ENCODE measurements around the gene GOLGA2.
A peak's percentile ranks its signal among the peaks of the same experiment; 100 is the strongest.

The GOLGA2 gene

DNA sequence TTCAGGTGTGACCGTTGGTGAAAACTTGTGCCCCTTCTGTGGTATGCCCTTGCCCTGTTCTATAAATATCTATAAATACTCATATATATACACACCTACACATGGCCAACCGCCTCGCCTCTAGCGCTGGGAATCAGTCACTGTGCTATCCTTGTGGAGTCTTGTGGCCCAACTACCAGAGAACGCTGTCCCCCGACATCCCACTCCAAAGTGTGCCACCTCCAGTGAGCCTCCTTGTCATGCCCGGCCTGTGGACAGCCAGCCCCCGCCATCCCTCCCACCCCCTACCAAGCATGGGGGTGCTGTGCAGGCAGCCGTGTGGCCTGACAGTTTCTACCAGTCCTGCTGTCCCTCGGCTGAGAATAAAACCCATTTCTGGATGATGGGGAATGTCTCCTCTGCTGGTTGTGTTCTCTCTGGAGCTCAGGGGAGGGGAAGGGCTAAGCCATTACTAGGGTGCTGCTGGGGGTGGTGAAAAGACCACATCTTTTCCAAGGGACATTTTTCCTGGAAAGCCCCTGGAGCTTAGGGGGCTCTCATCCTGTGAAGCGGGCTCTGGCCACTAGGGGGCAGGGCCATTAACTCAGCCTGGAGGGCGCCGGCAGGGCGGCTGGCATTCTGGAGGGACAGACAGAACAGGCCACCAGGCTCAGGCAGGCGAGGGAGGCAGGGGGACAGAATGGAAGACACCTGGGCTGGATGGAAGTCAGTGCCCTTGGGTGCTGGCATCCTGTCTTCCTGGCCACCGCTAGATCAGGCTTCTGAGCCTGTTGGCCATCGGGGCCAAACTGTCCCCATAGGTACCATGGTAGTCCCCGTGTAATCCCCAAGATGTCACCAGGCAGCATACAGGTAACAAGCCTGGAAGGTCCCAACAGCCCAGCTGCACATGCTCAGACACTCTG lies 20.7 kb downstream of the GOLGA2 start:
- DNase-seq = peak; percentile 41 to 55

DNA sequence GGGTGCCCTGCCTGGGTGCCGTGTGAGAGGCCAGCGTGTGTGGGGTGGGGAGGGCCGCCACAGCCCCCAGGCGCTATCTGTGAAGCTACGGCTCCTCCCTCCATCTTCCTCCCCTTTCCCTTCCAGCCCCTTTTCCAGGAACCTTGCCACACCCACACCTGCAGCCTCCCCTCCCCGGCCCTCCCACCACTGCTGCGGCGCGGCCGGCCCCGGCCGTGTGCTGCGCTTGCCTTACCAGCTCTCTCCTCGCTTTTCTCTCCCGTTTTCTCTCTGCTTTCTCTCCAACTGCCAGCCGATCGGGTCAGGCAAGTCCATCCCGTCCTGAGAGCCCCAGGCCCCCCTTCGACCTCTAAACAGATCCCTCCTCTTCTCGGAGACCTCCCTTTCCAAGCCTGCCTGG lies 21.4 kb downstream of the GOLGA2 start:
- no peak for DNase-seq

DNA sequence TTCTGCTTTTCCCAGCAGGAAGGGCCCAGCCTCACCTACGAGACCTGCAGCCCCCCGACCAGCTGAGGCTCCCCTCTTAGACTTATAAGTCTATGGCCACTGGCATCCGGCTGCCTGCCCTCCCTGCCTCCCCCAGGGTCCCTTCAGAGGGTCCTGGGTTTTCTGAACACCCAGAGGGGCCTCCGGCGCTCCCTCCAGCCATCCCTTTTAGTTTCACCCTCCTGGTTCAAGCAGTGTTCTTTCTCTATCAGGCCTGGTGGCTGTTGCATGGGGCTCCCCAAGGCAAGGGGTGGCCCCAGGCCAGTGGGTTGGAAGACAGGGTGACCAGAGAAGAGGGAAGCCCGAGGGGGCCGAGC lies 21.8 kb downstream of the GOLGA2 start:
- no peak for DNase-seq

DNA sequence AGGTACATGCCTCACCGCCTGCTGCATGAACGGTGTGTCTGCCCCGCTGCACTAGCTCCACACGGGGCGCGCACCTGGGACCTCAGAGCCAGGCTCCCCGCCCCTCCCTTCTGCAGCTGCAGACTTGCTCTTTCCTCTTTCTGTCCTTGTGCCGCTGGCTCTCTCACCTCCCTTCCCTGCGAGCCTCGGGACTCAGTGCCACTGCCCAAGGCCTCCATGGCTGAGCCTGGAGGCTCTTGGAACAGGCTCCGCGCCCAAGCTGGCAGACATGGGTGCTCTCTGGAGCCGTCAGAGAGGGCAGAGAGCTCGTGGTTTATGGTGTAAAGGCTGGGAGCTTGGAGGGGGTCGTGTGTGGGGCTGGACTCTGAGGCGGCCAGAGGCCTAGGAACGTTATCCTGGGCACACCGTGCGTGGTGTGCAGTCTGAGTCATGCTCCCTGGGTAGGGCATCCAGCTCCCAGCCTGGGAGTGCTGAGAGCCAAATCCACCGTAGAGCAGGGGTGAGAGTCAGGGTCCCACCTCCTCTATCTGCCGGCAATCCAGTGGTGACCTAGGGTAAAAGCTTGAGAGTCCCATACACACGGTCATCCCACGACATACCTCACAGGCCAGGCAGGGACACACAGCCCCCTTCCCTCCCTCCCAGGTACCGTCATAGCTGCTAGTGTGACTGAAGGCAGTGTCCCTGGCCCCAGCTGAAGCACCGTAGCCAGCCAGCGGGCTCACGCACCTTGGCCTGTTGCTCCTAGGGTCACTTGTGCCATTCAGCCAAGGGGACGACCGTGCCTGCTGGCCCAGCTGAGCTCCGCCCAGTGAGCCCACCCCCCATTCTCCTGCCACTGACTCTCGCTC lies 22.4 kb downstream of the GOLGA2 start:
- no peak for DNase-seq

- peak in 1 of 2 donors; percentile 42 for DNase-seq
Observed at GRCh38 chr9:128252317-128253139, 23.3 kb downstream of the GOLGA2 start.

DNA sequence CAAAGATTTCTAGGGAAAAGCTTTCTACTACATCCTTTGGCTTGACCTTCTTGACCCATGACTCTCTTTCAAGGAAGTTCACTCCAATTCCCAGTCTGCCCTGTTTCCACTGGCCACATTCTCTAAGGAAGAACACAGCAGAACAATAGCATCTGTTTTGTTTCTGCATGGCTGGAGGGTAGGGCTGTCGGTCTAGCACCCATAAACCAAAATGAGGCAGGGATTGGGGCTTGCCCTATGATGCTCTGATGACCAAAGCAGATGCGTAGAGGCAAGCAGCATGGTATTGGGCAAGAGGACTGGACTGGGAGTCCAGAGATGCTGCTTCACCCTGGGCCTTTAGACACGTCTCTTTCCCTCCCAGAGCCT lies 24.1 kb downstream of the GOLGA2 start:
- DNase-seq = no peak

DNA sequence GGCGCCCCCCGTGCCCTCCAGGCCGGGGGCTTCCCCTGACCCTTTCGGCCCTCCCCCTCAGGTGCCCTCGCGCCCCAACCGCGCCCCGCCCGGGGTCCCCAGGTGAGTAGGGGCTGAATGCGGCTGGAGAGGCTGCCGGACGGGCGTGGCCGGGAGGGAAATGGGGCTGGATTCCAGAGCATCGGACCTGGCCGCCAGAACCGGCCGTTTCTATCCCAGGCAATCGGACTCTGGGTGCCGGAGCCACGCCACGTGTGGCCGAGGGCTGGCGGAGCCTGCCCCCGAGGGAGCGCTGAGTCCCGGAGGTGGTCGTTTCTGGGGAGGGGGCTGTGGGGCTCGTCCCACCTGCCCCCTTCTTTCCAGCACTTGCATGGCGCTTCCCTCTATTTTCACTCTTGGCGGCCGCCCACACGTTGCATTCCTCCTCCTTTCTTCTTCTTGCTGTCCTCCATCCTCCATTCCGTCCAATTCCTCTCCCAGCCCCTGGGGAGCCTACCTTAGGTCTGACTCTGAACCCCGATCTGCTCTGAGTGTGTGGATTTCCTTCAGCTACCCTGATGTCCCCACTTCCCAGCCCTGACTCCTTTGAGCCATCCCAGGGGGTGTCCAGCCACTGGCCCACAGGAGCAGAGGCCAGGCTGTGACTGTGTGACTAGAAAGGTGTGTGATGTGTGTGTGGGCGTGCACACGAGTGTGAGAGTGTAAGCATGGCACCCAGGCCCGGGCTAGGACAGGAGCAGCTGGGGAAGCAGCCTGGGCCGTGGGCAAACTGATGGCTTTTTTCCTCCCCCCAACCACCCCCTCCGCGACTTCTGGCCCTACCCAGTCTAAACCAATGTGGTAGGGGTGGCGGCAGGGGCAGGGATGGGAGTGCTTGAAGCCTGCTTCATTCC lies 24.7 kb downstream of the GOLGA2 start:
- DNase-seq = no peak

DNA sequence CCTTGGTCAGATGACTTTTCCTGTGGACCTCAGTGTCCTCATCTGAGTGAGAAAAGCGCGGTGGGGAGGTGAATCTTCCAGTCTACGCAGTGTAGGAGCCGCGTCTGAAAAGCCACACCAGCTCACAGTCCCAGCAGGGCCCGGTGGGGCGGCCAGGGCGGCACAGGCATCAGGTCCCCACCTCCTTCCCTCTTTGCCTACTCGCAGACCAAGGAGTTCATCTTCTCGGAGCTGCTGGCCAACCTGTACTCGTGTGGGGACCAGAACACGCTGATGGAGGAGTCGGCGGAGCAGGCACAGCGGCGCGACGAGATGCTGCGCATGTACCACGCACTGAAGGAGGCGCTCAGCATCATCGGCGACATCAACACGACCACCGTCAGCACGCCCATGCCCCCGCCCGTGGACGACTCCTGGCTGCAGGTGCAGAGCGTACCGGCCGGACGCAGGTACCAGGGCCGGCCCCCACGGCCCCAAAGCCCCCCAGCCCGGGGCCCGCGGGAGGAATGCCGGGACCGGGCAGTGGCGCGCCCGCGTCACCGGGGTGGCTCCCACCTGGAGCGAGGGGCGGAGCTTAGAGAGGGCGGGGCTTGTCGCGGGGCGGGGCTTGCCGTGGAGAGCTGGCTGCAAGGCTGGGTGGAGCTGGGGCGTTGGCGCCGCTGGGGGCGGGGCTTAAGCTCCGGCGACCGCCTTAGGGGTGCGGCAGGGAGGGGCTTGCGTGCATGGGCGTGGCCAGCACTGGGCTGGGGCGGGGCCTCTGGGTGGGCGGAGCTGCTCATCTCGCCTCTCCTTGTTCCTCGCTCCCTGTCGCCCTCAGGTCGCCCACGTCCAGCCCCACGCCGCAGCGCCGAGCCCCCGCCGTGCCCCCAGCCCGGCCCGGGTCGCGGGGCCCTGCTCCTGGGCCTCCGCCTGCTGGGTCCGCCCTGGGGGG lies 25.6 kb downstream of the GOLGA2 start:
- DNase-seq = peak; percentile 84 to 92

DNA sequence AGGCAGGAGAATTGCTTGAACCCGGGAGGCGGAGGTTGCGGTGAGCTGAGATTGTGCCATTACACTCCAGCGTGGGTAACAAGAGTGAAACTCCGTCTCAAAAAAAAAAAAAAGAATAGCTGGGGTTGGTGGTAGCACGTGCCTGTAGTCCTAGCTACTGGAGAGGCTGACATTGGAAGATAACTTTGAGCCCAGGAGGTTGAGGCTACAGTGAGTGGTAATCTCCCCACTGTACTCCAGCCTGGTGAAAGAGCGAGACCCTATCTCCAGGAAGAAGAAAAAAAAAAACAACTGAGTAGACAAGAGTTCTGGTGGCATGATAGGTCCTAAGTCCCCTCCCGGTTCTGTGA lies 26.3 kb downstream of the GOLGA2 start:
- DNase-seq = no peak

DNA sequence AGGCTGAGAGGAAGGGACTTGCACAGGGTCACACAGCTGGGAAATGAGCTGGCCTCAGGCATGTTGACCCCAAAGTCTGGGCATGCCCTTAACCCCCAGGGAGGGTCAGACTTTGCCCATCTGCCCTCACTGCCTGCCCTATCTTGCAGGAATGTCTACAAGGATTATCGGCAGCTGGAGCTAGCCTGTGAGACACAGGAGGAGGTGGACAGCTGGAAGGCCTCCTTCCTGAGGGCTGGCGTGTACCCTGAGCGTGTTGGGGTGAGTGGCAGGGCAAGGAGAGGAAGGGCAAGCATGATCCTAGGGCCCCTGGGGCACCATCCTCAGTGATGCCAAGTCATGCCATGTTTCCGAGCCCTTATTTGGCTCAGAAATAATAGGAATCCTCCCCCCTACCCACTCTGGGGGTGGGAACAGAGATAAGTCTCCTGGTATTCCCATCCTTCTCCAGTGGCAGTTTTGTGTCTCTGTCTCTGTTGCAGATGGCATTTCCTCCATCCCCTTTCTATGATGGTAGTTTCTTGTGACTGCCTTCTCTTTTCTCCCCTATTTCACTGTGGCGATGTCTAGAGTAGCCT lies 28.5 kb downstream of the GOLGA2 start:
- DNase-seq = no peak

DNA sequence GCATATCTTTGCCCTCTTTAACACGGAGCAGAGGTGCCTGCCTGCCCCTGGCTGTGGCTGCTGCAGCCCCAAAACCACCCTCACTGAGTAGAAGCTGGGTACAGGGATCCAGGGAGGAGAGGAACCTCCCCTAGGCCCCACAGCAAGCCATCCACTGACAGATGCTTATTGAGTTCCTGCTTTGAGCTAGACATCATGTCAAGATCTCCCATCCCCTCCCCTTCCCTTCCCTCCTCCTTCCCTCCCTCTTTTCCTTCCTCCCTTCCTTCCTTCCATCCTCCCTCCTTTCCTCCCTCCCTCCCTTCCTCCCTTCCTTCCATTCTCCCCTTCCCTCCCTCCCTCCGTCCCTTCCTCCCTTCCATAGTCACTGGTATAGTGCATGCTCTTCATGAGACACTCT lies 29.3 kb downstream of the GOLGA2 start:
- DNase-seq = no peak

DNA sequence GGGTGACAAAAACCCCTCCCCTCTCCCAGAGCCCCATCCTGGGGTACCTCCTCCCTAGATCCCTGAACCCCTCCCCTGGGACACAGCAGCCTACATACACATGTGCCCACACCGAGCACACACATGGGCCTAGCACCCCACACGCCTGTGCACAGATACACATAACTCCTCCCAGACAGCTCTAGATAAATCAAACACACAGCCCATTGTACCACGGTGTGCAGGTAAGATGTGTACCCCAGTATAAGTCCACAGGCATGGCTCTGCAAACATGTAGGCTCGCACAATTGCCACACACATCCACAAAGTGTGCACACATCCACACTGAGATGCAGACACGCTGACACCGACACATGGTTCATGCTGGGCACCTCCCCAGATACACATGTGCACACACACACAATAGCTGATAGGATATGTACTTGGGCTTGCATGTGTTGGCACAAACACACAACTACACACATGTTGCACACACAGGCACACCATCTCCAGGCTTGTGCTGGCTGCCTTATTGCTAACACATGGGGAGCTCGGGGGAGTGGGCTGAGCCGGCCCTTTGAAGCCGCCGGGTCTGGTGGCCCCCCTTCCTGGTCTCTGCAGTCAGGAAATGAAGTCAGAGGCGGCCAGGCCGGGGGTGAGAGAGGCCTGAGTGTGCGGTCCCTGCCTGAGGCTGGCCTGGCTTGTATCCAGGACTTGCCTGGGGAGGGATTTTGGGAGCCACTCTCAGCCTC lies 30.2 kb downstream of the GOLGA2 start:
- DNase-seq = peak in 1 of 2 donors; percentile 38

- DNase-seq = peak; percentile 30 to 64
Observed at GRCh38 chr9:128244837-128245231, 31.0 kb downstream of the GOLGA2 start.

GRCh38 chr9:128244091-128244836 lies 31.5 kb downstream of the GOLGA2 start:
- no peak for DNase-seq

GRCh38 chr9:128243215-128244018 lies 32.4 kb downstream of the GOLGA2 start:
- DNase-seq = no peak

DNA sequence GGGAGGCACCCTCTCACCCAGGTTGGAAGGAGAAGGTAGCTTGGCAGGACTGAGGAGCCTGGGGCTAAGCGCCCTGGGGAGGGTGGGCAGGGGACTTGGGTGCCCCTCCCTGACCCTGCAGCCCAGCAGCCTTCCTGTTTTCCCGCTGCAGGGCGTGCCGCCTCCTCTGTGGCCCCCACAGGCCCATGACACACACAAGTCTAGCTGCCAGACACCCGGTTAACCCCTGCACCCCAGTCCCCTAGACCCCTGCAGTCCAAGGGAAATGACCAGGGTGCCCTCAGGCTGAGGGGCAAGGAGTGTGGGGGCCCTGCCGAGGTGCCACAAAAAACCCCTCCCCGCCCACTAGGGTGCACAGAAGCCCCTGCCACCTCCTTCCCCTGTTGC lies 33.0 kb downstream of the GOLGA2 start:
- no peak for DNase-seq

- DNase-seq = no peak
Observed at GRCh38 chr9:128242124-128242523, 33.7 kb downstream of the GOLGA2 start.

- no peak for DNase-seq
Observed at GRCh38 chr9:128233817-128234406, 41.9 kb downstream of the GOLGA2 start.

All from inflammatory macrophage (primary cell).